K562 (cell line): ENCODE results near the gene TSEN54. TPM values are rescaled to one million over a fixed set of nuclear protein-coding genes. Genes with fewer than 3 reads are reported as not detected.

Experiments
- ATAC-seq: fragments of 200-7000 bp; cut with Tn5 transposase; 3 replicates; pipeline ENCODE4 v1.9.1; 2020; ENCODE audit warnings: moderate library complexity
- BruUV-seq: library from RNA; stranded (reverse); fragments of 400-500 nt; replicated peaks from 2 replicates; lab custom pipeline; 2021; lab: Mats Ljungman, UMichigan
- CTCF ChIA-PET: fragments of 300-600 bp; formaldehyde crosslinking; extraction: SDS; loops from one replicate; lab custom pipeline; 2021; ENCODE audit warnings: low intra/inter-chr PET ratio; lab: Yijun Ruan, JAX
- POLR2A ChIA-PET: fragments of 300-600, 350-650 bp; sonication (Branson Sonifier 250); formaldehyde crosslinking; extraction: SDS; loops from one replicate; lab custom pipeline; 2021; ENCODE audit warnings: antibody characterized with exemption, inconsistent platforms; lab: Yijun Ruan, JAX
- DNase-seq, 4 experiments: peaks; one replicate each; pipeline versions ENCODE4 v3.0.0 to v3.0.0-alpha.2; 2011 to 2018; ENCODE audit warnings: low spot score in 3 of 4, mixed read lengths in 3 of 4; ENCODE audit errors: extremely low read depth in 1 of 4
- FAIRE-seq: peaks from 2 replicates; lab custom pipeline; 2011; peaks lifted over from hg19 to GRCh38; lab: Jason Lieb, UNC
- H2AFZ ChIP-seq: 2 replicates; pipeline ENCODE4 v1.6.0; 2011; ENCODE audit warnings: low read depth, low read length, control low read depth, inconsistent platforms
- H3K27ac ChIP-seq: fragments of 200-600 bp; 3 replicates; pipeline ENCODE4 v1.8.0; 2011; ENCODE audit warnings: low read depth, mild to moderate bottlenecking, control low read depth, inconsistent platforms, low read length, moderate library complexity, mixed read lengths; ENCODE audit errors: extremely low read depth
- H3K27me3 ChIP-seq, 2 experiments: fragments of 300-600 bp in 1 of 2; 2 replicates in 1 of 2; 3 replicates in 1 of 2; pipeline versions ENCODE4 v1.6.0 to v1.8.0; 2011; ENCODE audit warnings: inconsistent platforms in 2 of 2, low read length in 2 of 2, mild to moderate bottlenecking in 1 of 2, mixed read lengths in 1 of 2, moderate library complexity in 1 of 2; ENCODE audit not compliant: control insufficient read depth in 2 of 2, insufficient read depth in 2 of 2
- H3K36me3 ChIP-seq: fragments of 300-600 bp; 3 replicates; pipeline ENCODE4 v1.8.0; 2011; ENCODE audit warnings: mild to moderate bottlenecking, low read length, inconsistent platforms; ENCODE audit not compliant: control insufficient read depth, insufficient read depth
- H3K4me1 ChIP-seq, 2 experiments: fragments of 200-600 bp in 1 of 2; replicated peaks in 1 of 2; 2 replicates in 1 of 2; 3 replicates in 1 of 2; pipeline versions ENCODE4 v1.5.1 to v1.8.0; 2011; ENCODE audit warnings: inconsistent platforms in 2 of 2, low read length in 2 of 2, mild to moderate bottlenecking in 1 of 2, mixed read lengths in 1 of 2, moderate library complexity in 1 of 2; ENCODE audit not compliant: control insufficient read depth in 2 of 2, insufficient read depth in 2 of 2
- H3K4me2 ChIP-seq: 2 replicates; pipeline ENCODE4 v1.6.1; 2011; ENCODE audit warnings: low read length, control low read depth, inconsistent platforms, mixed read lengths; ENCODE audit not compliant: insufficient read depth
- H3K4me3 ChIP-seq: fragments of 200-600 bp; sonication (generic), shearing (Covaris generic); 2 replicates; pipeline ENCODE4 v1.5.1; 2016; ENCODE audit warnings: control low read depth, inconsistent platforms
- H3K79me2 ChIP-seq: fragments of 200-600 bp; 3 replicates; pipeline ENCODE4 v1.8.0; 2011; ENCODE audit warnings: low read length, inconsistent platforms; ENCODE audit not compliant: control insufficient read depth, insufficient read depth
- H3K9ac ChIP-seq, 2 experiments: 2 replicates each; pipeline versions ENCODE4 v1.6.0 to v1.6.1; 2011; ENCODE audit warnings: low read depth in 2 of 2, low read length in 2 of 2, control low read depth in 1 of 2, inconsistent platforms in 1 of 2, mild to moderate bottlenecking in 1 of 2, mixed read lengths in 1 of 2; ENCODE audit not compliant: insufficient read depth in 1 of 2
- H3K9me1 ChIP-seq: one replicate; pipeline ENCODE4 v1.6.0; 2011; ENCODE audit warnings: inconsistent platforms, mild to moderate bottlenecking, low read length, moderate library complexity; ENCODE audit not compliant: control insufficient read depth, insufficient read depth
- H3K9me3 ChIP-seq: replicated peaks from 2 replicates; pipeline ENCODE4 v1.5.1; 2011; ENCODE audit warnings: low read depth, low read length, inconsistent platforms; ENCODE audit not compliant: control insufficient read depth, insufficient read depth
- H4K20me1 ChIP-seq: replicated peaks from 2 replicates; pipeline ENCODE4 v1.6.1; 2011; ENCODE audit warnings: low read length, inconsistent platforms, mixed read lengths; ENCODE audit not compliant: control insufficient read depth, insufficient read depth
- CHD2 ChIP-seq: IDR thresholded peaks from 2 replicates; pipeline ENCODE4 v1.6.1; 2011; ENCODE audit warnings: low read depth, low read length
- CREM ChIP-seq: IDR thresholded peaks from 2 replicates; pipeline ENCODE4 v1.6.1; 2014; ENCODE audit warnings: antibody characterized with exemption, low read depth
- CSDE1 ChIP-seq, 2 experiments: fragments of 450-650 bp; IDR thresholded peaks; 2 replicates each; pipeline ENCODE4 v1.6.1; 2016; ENCODE audit warnings: mild to moderate bottlenecking in 1 of 2
- EP400 ChIP-seq: fragments of 450-650 bp; IDR thresholded peaks from 2 replicates; pipeline ENCODE4 v1.6.1; 2017; ENCODE audit warnings: antibody characterized with exemption, mild to moderate bottlenecking, moderate library complexity
- HEY1 ChIP-seq: fragments of 250-450 bp; sonication (Bioruptor Pico); IDR thresholded peaks from 2 replicates; pipeline ENCODE4 v1.5.0; 2020; ENCODE audit warnings: mild to moderate bottlenecking, moderate library complexity, borderline replicate concordance
- KDM5B ChIP-seq: fragments of 200-600 bp; sonication (generic); IDR thresholded peaks from 2 replicates; pipeline ENCODE4 v1.6.1; 2012; ENCODE audit warnings: low read depth, mild to moderate bottlenecking, moderate library complexity, low read length, control low read depth, inconsistent platforms; ENCODE audit not compliant: insufficient replicate concordance
- RBM17 ChIP-seq: fragments of 200-400 bp; formaldehyde crosslinking; IDR thresholded peaks from 2 replicates; pipeline ENCODE4 v1.6.1; 2017; ENCODE audit warnings: low read depth, mild to moderate bottlenecking, low read length, borderline replicate concordance
- SAP30 ChIP-seq: fragments of 200-600 bp; sonication (generic); IDR thresholded peaks from 2 replicates; pipeline ENCODE4 v1.6.1; 2012; ENCODE audit warnings: borderline replicate concordance, low read depth, mild to moderate bottlenecking, moderate library complexity, low read length, control low read depth, inconsistent platforms; ENCODE audit not compliant: insufficient read depth, poor library complexity, severe bottlenecking
- SLC30A9 ChIP-seq: fragments of 250-450 bp; sonication (Bioruptor Pico); IDR thresholded peaks from 2 replicates; pipeline ENCODE4 v1.8.0; 2022; ENCODE audit warnings: mild to moderate bottlenecking, moderate library complexity
- U2AF1 ChIP-seq: fragments of 200-400 bp; formaldehyde crosslinking; optimal IDR thresholded peaks from 2 replicates; pipeline ENCODE3; 2017; ENCODE audit warnings: mild to moderate bottlenecking, low read depth, low read length, moderate library complexity
- ZBTB1 ChIP-seq: sonication (generic); formaldehyde crosslinking; IDR thresholded peaks from 2 replicates; pipeline ENCODE4 v1.8.1; 2023; ENCODE audit warnings: missing genetic modification reagents, low read depth, mild to moderate bottlenecking, borderline replicate concordance
- ZNF121 ChIP-seq: sonication (generic); formaldehyde crosslinking; conservative IDR thresholded peaks from 2 replicates; pipeline ENCODE4 v1.8.0; 2022; ENCODE audit warnings: missing genetic modification reagents
- ZNF232 ChIP-seq: sonication (generic); formaldehyde crosslinking; IDR thresholded peaks from 2 replicates; pipeline ENCODE4 v1.8.0; 2022; ENCODE audit warnings: mild to moderate bottlenecking, missing genetic modification reagents
- ZNF239 ChIP-seq: fragments of 250-450 bp; sonication (Bioruptor Pico); IDR thresholded peaks from 2 replicates; pipeline ENCODE4 v1.4.0; 2020; ENCODE audit warnings: mild to moderate bottlenecking
- ZNF408 ChIP-seq: fragments of 250-450 bp; sonication (Bioruptor Pico); IDR thresholded peaks from 2 replicates; pipeline ENCODE4 v1.4.0; 2020; ENCODE audit warnings: low read depth, mild to moderate bottlenecking, moderate library complexity
- ZNF766 ChIP-seq: fragments of 200-800 bp; sonication (Bioruptor generic); conservative IDR thresholded peaks from 2 replicates; pipeline ENCODE4 v1.6.1; 2016; ENCODE audit warnings: missing genetic modification characterization, missing compliant biosample characterization
- WGBS: fragments of 100-300 bp; shearing (Covaris generic); methylation state at CpG from one replicate; pipeline ENCODE4 v1.1.6; 2016; ENCODE audit warnings: low coverage, mixed read lengths; ENCODE audit not compliant: insufficient coverage; ENCODE audit errors: missing lambda C conversion rate; 5-methylcytosine and 5-hydroxymethylcytosine counted together
- in situ Hi-C: fragments of 300-500 bp; cut with MboI; formaldehyde crosslinking; loops from 4 replicates; pipeline ENCODE4 v1.15.0; 2018; ENCODE audit warnings: inconsistent platforms, mixed read lengths
- intact Hi-C: fragments of 100-400 bp; cut with micrococcal nuclease; formaldehyde crosslinking; loops from 2 replicates; pipeline ENCODE4 v1.14.2; 2022
- polyA plus RNA-seq, 8 experiments: library from polyadenylated mRNA; depleted of rRNA in 4 of 8; stranded (reverse) in 5 of 8; unstranded in 3 of 8; fragments of >200 nt; fragmentation: Nextera tagmentation in 2 of 8; fragmentation: Illumina TruSeq in 1 of 8; extraction: Ambion mirVana in 2 of 8; extraction: Trizol in 1 of 8; gene quantifications; 2 replicates each; pipeline versions ENCODE4 v1.2.1 to v1.2.3, GENCODE V29; 2011 to 2014; ENCODE audit warnings: inconsistent platforms in 1 of 8, missing spikeins in 1 of 8
- total RNA-seq, 7 experiments: library from RNA; depleted of rRNA in 6 of 7; stranded (reverse); fragments of >200 nt in 6 of 7; fragmentation: Illumina TruSeq in 2 of 7; extraction: Trizol in 2 of 7; gene quantifications; 2 replicates each; pipeline versions ENCODE4 v1.2.1 to v1.2.3, GENCODE V29; 2011 to 2021; ENCODE audit warnings: low replicate concordance in 1 of 7
- TF ChIP-seq, protein P1 (sequence below): sonication (generic); formaldehyde crosslinking; IDR thresholded peaks from 2 replicates; pipeline ENCODE4 v1.8.0; 2022; ENCODE audit warnings: missing genetic modification reagents, mild to moderate bottlenecking, borderline replicate concordance
- TF ChIP-seq, protein P2 (sequence below): sonication (generic); formaldehyde crosslinking; IDR thresholded peaks from 2 replicates; pipeline ENCODE4 v1.8.0; 2022; ENCODE audit warnings: mild to moderate bottlenecking, low read depth, missing genetic modification reagents

The TSEN54 gene
- total and polyA plus RNA-seq, 9 of the 15 experiments (the other 6 are each of a cell fraction or from before 2014, with no cell fraction given), result 5.9 to 64.3 (median 48.9) TPM

DNA sequence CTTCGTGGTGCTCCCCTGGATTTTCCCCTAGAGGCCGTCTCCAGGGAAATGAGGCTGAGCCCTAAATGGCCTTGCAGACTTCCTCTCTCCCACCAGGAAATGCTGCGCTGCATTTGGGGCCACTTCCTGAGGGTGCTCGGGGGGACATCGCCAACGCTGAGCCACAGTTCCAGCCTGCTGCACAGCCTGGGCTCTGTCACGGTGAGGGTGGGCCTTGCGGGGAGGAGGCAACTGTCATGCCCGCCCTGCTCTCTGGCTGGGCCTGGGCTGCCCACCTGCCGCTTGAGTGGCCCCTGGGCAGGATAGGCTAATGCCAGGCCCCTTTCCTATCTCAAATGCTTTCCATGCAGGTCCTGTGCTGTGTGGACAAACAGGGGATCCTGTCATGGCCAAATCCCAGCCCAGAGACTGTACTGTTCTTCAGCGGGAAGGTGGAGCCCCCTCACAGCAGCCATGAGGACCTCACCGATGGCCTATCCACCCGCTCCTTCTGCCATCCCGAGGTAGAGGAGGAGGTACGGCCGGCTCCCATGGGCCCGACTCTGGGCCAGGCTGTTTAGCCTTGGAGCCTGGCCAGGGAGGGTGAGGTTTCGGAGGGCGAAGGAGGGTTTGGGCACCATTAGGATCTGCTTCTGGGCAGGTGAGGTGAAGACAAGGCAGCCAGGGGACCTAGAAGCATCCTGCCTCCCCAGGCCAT is 25.2 kb upstream of the TSEN54 start:
- in situ Hi-C loops, result no loop called here
- ATAC-seq, result no peak
- Histone ChIP-seq H3K27me3 (no peaks in the 10 kb centered on the region), H3K9me1 (no peaks in the 10 kb centered on the region), H3K4me2 (no peak overlapping the region), H3K27ac (no peak overlapping the region), H4K20me1 (peaks cover 10% of the 10 kb centered on the region; the same call in 1 of the 2 replicates), H3K9me3 (no peaks in the 10 kb centered on the region), H3K4me3 (no peak overlapping the region), H3K4me1 (peaks cover 11 to 29% of the 10 kb centered on the region in 2 experiments; a peak in 4 of 5 replicates), H2AFZ (no peak overlapping the region), H3K79me2 (0 out of 3 replicates have a peak, but pooled peaks cover 2% of the 10 kb centered on the region), H3K36me3 (peaks cover 28% of the 10 kb centered on the region; the same call in 1 of the 3 replicates), H3K9ac (no peak overlapping the region)
- POLR2A ChIA-PET, result no interaction called here
- BruUV-seq, result no TSS peak
- no peak for FAIRE-seq
- DNase-seq, result no peak
- WGBS, result 79% methylated on average over 18 of the region's 19 CpGs
- CTCF ChIA-PET, result no interaction called here
- TF ChIP-seq RBM17 (no peak), CSDE1 (IDR thresholded peaks at IDR 0.05) (no peak), KDM5B (no peak), CHD2 (no peak), ZNF232 (no peak), ZNF408 (CRISPR knock-in tag) (no peak), U2AF1 (no peak), SAP30 (no peak), ZBTB1 (CRISPR knock-in tag) (no peak), ZNF766 (CRISPR knock-in tag) (no peak), EP400 (no peak), CREM (no peak), SLC30A9 (CRISPR knock-in tag) (no peak), ZNF239 (CRISPR knock-in tag) (no peak), HEY1 (CRISPR knock-in tag) (no peak), ZNF121 (CRISPR knock-in tag) (no peak)
- TF ChIP-seq, protein P1, sequence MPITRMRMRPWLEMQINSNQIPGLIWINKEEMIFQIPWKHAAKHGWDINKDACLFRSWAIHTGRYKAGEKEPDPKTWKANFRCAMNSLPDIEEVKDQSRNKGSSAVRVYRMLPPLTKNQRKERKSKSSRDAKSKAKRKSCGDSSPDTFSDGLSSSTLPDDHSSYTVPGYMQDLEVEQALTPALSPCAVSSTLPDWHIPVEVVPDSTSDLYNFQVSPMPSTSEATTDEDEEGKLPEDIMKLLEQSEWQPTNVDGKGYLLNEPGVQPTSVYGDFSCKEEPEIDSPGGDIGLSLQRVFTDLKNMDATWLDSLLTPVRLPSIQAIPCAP, result no peak
- TF ChIP-seq, protein P2, sequence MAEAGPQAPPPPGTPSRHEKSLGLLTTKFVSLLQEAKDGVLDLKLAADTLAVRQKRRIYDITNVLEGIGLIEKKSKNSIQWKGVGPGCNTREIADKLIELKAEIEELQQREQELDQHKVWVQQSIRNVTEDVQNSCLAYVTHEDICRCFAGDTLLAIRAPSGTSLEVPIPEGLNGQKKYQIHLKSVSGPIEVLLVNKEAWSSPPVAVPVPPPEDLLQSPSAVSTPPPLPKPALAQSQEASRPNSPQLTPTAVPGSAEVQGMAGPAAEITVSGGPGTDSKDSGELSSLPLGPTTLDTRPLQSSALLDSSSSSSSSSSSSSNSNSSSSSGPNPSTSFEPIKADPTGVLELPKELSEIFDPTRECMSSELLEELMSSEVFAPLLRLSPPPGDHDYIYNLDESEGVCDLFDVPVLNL (CRISPR knock-in tag), result no peak
- intact Hi-C loops, result no loop called here
